Measurements from ENCODE around the gene ACOT11.

DNA sequence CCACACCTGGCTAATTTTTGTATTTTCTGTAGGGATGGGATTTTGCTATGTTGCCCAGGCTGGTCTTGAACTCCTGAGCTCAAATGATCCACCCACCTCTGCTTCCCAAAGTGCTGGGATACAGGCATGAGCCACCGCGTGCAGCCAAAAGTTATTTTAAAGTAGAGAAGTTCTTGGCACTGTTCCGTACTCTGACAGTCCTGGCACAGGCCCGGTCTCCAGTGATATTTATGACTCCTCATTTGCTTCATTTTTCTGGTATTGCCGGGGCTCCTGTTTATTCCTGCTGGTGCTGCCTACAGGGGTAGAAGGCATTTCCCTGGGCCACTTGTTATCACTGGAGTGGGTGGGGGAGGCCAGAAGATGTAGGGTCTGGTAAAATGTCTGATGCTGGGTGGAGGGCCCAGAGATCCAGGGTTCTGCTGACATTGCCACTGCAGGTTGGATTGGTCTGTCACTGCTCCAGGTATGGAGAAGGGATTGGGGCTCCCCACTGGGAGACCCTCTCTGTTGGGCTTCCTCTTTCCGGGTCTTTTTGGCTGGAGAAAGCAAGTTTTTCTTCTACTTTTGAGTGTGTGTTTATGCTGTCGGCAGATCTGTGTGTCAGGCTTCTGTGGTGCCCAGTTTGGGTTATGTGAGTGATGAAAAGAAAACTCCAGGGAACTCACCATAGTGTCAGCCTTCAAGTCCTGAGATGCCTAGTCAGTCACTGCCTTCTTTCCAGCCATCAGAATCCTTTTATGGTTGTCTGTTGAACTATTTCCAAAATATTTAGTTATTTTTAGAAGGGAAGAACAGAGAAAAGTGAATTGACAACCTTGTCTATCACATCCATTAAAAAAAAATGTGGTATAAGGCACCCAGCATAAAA, 98.0 kb downstream of the ACOT11 start:
- TF ChIP-seq POLR2A (IDR thresholded peaks at IDR 0.05; ENCODE audit: low read length) (no peak), GATA1 (IDR thresholded peaks at IDR 0.05; ENCODE audit: low read depth, low read length) (no peak)
